Activated CD4-positive, alpha-beta T cell treated with anti-CD3 and anti-CD28 coated beads for 36 hours (primary cell): ENCODE data around the gene WDR64. TPM values are rescaled to one million over a fixed set of nuclear protein-coding genes. Genes with fewer than 3 reads are reported as not detected.
"Not testable (repeated sequence)": the region's sequence is repeated elsewhere in the genome, so short reads cannot be mapped to it uniquely, and the experiment has no call there.

Experiments
- ATAC-seq: fragments of 200-7000 bp; cut with Tn5 transposase; one replicate; pipeline ENCODE4 v1.10.0; 2021; ENCODE audit warnings: mild to moderate bottlenecking, moderate library complexity
- CTCF ChIA-PET: fragments of 350-600 bp; sonication (Branson Sonifier 250); formaldehyde crosslinking; loops from one replicate; lab custom pipeline; 2021; ENCODE audit warnings: antibody characterized with exemption; lab: Charles Lee
- POLR2A ChIA-PET: fragments of 350-600 bp; sonication (Branson Sonifier 250); formaldehyde crosslinking; loops from one replicate; lab custom pipeline; 2021; ENCODE audit warnings: antibody characterized with exemption, inconsistent platforms; lab: Charles Lee
- DNase-seq: peaks from one replicate; pipeline ENCODE4 v3.0.0-alpha.2; 2020
- H3K27ac Mint-ChIP-seq: one replicate; pipeline ENCODE4 v1.8.0; 2021; ENCODE audit warnings: mixed read lengths
- H3K27me3 Mint-ChIP-seq: one replicate; pipeline ENCODE4 v1.8.0; 2021; ENCODE audit warnings: mixed read lengths
- H3K36me3 Mint-ChIP-seq: one replicate; pipeline ENCODE4 v1.8.0; 2021; ENCODE audit warnings: low read depth, mixed read lengths
- H3K4me1 Mint-ChIP-seq: one replicate; pipeline ENCODE4 v1.8.0; 2021; ENCODE audit warnings: mixed read lengths
- H3K4me3 Mint-ChIP-seq: one replicate; pipeline ENCODE4 v1.8.0; 2021; ENCODE audit warnings: mild to moderate bottlenecking, moderate library complexity, mixed read lengths
- H3K9me3 Mint-ChIP-seq: one replicate; pipeline ENCODE4 v1.8.0; 2021; ENCODE audit warnings: low read depth, mixed read lengths
- intact Hi-C, 2 experiments: fragments of 100-400 bp; cut with DNase I in 1 of 2; cut with micrococcal nuclease in 1 of 2; formaldehyde crosslinking; loops; one replicate each; pipeline versions ENCODE4 v1.14.2 to v1.15.1; 2022 to 2024; cut with DNase I, micrococcal nuclease
- total RNA-seq, 2 experiments: library from RNA; stranded (reverse); gene quantifications; one replicate each; pipeline ENCODE4 v1.2.3, GENCODE V29; 2021

WDR64 gene
- total RNA-seq, 2 experiments from 2014 or later = not detected

DNA sequence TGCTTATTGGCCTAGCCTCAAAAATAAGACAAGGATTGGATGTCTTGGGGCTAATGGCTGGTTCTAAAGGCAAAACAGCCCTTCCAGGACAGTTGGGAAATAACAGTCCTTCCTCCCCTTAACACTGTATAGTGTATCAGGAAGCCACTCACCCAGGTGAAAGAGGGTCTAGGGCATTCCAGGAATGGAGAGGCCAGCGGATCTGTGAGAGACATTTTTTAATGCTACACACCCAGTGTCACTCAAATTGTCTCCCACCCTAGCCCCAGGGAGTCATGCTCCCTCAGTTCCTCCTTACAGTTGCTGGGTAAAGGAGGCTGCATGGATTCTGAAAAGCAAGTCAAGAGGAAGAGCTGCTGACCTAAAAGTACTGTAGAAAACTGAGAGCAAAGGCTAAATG lies 171.8 kb downstream of the WDR64 start:
- Mint-ChIP-seq H3K36me3 (no peaks in the 10 kb centered on the region), H3K27me3 (peaks cover 3% of the 10 kb centered on the region), H3K4me3 (no peak overlapping the region), H3K9me3 (no peaks in the 10 kb centered on the region), H3K4me1 (no peaks in the 10 kb centered on the region), H3K27ac (no peak overlapping the region)
- intact Hi-C loops = no loop called here
- ATAC-seq (no peak), DNase-seq (no peak)
- ChIA-PET CTCF (interaction anchor here (1.1 kb wide), 1 partner anchor 9 kb away, joined by 5 read pairs; no protein-coding TSS in a partner anchor), POLR2A (no interaction called here)

DNA sequence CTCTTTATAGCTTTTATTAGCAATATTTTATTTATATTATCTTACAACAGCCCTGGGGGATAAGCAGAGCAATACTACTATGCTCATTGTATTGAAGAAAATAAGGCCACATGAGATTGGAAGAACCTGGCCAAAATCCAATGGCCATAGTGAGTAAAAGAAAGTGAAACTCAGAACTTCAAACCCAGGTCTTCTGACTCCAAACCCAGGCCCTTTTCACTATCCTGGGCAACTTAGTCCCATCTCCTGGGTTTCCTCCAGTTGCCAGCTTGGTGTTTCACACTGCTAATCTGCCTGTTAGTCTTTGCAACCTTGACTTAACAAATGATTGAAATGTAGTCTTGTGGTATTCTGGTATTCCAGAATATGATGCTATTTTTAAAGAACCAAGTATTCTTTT lies 173.5 kb downstream of the WDR64 start:
- Mint-ChIP-seq H3K4me1 (no peaks in the 10 kb centered on the region), H3K9me3 (no peaks in the 10 kb centered on the region), H3K27ac (no peak overlapping the region), H3K36me3 (no peaks in the 10 kb centered on the region), H3K4me3 (no peak overlapping the region), H3K27me3 (peaks cover 2% of the 10 kb centered on the region)
- ATAC-seq = no peak
- ChIA-PET CTCF (interaction anchor here (1.0 to 1.5 kb wide), 3 partner anchors 19 to 214 kb away, joined by 3 to 4 read pairs (median 3); no protein-coding TSS in a partner anchor), POLR2A (no interaction called here)
- intact Hi-C loops = no loop called here
- DNase-seq = no peak

DNA sequence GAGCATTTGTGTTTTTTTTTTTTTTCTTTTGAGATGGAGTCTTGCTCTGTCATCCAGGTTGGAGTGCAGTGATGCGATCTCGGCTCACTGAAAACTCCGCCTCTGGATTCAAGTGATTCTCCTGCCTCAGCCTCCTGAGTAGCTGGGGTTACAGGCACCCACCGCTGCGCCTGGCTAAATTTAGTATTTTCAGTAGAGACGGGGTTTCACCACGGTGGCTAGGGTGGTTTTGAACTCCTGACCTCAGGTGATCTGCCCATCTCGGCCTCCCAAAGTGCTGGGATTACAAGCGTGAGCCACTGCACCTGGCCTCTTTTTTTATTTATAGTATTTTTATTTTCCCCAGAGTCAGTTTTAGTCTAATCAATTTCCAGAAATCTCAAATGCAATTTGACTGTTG lies 174.5 kb downstream of the WDR64 start:
- H3K4me1 Mint-ChIP-seq, H3K27me3 Mint-ChIP-seq, DNase-seq, H3K4me3 Mint-ChIP-seq, H3K36me3 Mint-ChIP-seq, H3K27ac Mint-ChIP-seq, H3K9me3 Mint-ChIP-seq, CTCF ChIA-PET, POLR2A ChIA-PET, intact Hi-C loops, ATAC-seq: not testable (repeated sequence)

DNA sequence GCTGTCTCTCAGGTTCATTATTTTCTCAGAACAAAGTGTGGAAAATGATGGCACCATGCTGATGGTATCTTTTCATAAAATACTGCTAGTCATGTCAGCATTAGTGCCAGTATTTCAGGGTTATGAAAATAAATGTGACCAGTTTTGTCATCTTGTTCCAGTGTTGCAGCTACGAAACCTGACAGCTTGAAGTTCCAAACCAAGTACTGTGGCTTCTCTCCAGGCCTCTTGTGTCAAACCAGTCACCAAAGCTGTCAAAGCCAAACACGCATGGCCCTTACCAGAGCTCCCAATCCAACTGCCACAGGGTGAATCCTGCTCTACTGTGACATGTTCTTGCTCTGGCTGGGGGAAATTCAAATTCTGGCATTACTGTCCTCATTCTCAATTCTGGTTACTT lies 175.2 kb downstream of the WDR64 start:
- intact Hi-C loops = no loop called here
- Mint-ChIP-seq H3K27me3 (peaks cover 4% of the 10 kb centered on the region), H3K4me3 (no peak overlapping the region), H3K9me3 (no peaks in the 10 kb centered on the region), H3K4me1 (no peaks in the 10 kb centered on the region), H3K36me3 (no peaks in the 10 kb centered on the region), H3K27ac (no peak overlapping the region)
- no peak for DNase-seq
- CTCF ChIA-PET = no interaction called here
- ATAC-seq = no peak
- POLR2A ChIA-PET = no interaction called here

DNA sequence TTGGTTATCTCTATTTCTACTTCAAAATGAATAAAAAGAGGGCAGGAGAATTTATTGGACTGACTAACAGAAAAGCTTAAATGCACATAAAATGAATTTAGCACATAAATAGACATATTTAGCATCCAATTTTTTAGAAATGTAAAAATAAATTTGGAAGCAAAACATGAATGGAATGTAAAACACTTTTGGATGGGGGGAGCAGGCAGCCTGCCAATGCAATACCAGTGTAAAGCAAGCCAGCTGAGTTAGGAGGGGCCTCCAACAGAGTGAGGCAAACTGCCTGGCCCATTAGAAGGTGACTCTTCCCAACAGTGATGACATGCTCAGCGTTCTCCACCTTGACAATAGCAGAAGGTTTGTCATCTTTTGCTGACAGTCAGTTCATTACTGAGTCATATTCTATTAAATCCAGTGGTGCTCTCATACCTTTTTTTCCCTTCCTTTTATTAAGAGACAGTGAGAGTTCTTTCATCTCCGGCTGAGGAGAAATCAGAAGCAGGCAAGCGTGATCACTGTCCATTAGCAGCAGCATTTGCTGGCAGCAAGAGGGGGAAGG lies 176.5 kb downstream of the WDR64 start:
- no peaks in the 10 kb centered on the region for H3K4me1 Mint-ChIP-seq
- CTCF ChIA-PET = no interaction called here

DNA sequence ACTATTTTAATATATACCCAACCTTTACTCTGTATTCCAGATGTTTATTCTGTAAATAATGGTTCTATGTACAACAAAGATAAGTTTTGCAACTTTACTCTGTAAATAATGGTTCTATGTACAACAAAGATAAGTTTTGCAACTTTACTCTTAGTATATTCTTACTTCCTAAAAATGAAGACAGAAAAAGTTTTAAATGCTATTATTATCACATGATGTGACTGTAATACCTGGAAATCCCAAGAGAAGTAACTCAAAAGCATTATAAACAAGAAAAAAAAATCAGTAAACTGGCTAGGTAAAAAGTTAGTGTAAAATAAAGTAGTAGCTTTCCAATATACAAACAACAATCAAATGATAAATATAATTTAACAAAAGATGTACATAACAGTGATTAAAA lies 177.4 kb downstream of the WDR64 start:
- Mint-ChIP-seq H3K36me3 (no peaks in the 10 kb centered on the region), H3K27me3 (peaks cover 7% of the 10 kb centered on the region), H3K4me3 (no peak overlapping the region), H3K4me1 (no peaks in the 10 kb centered on the region), H3K9me3 (no peaks in the 10 kb centered on the region), H3K27ac (no peak overlapping the region)
- ATAC-seq (no peak), DNase-seq (no peak)
- POLR2A ChIA-PET = no interaction called here
- intact Hi-C loops = no loop called here
- CTCF ChIA-PET = interaction anchor here (1.0 kb wide), 1 partner anchor 49 kb away, joined by 3 read pairs; no protein-coding TSS in a partner anchor

More for the DNA sequence above, 176.5 kb downstream of the WDR64 start:
- Mint-ChIP-seq H3K27me3 (peaks cover 7% of the 10 kb centered on the region), H3K9me3 (no peaks in the 10 kb centered on the region), H3K36me3 (no peaks in the 10 kb centered on the region), H3K4me3 (no peak overlapping the region), H3K27ac (no peak overlapping the region)
- intact Hi-C loops = no loop called here
- peak; percentile 33 for ATAC-seq
- POLR2A ChIA-PET = no interaction called here
- DNase-seq = no peak

DNA sequence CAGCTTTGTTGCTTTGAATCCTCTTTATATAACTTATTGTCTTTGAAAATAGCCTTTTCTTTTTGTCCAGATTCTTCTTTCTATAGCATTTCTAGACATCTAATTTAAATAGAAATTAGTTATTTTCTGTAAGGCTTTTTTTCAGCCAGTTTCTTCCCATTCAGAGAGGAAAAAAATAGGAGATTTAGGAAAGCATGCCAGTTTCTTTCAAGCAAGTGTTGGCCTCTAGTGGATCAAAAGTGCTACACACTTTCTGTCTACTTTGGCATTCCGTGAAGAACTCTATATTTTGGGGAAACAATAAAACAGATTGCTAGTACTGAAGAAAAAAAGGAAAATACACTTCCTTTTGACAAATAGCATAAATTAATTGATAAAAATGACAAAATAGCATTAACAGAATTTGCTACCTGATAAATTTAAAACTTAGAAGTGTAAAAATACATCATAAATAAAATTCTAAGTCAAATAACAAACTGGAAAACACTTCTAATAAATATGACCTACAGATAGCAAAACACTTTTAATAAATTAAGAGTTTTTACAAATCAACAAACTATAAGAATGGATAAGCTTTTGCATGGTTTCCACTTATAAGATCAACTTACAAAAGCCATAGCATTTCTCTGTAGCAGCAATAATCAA lies 182.8 kb downstream of the WDR64 start:
- no peaks in the 10 kb centered on the region for H3K9me3 Mint-ChIP-seq
- ATAC-seq = no peak
- no peaks in the 10 kb centered on the region for H3K36me3 Mint-ChIP-seq
- H3K4me1 Mint-ChIP-seq = peaks cover 2% of the 10 kb centered on the region
- ChIA-PET CTCF (interaction anchor here (0.6 to 0.7 kb wide), 2 partner anchors 222 to 224 kb away, joined by 4 read pairs; no protein-coding TSS in a partner anchor), POLR2A (no interaction called here)
- H3K4me3 Mint-ChIP-seq = no peak overlapping the region
- DNase-seq = no peak
- intact Hi-C loops = no loop called here
- H3K27me3 Mint-ChIP-seq = peaks cover 7% of the 10 kb centered on the region
- no peak overlapping the region for H3K27ac Mint-ChIP-seq

DNA sequence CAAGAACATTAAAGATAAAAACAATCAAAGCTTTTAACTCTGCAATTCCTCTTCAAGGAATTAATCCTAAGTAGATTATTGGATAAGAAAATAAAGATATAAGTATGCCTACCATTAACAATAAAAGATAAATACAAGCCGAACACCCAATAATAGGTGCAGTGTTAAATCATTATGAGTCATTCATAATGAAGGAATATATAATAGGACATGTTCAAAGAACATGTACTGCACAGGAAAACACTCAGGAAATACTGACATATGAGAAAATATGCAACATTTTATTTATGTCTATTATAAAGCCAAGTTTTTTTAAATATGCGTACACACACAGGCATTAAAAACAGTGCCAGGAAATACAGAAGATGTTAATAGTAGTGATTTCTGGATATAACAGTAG lies 184.9 kb downstream of the WDR64 start:
- H3K4me3 Mint-ChIP-seq = no peak overlapping the region
- ChIA-PET CTCF (interaction anchor here (0.6 kb wide), 1 partner anchor 53 kb away, joined by 3 read pairs; no protein-coding TSS in a partner anchor), POLR2A (no interaction called here)
- intact Hi-C loops = no loop called here
- H3K27me3 Mint-ChIP-seq = peaks cover 5% of the 10 kb centered on the region
- H3K4me1 Mint-ChIP-seq = peaks cover 2% of the 10 kb centered on the region
- no peaks in the 10 kb centered on the region for H3K36me3 Mint-ChIP-seq
- H3K27ac Mint-ChIP-seq = no peak overlapping the region
- DNase-seq = no peak
- no peak for ATAC-seq
- no peaks in the 10 kb centered on the region for H3K9me3 Mint-ChIP-seq

DNA sequence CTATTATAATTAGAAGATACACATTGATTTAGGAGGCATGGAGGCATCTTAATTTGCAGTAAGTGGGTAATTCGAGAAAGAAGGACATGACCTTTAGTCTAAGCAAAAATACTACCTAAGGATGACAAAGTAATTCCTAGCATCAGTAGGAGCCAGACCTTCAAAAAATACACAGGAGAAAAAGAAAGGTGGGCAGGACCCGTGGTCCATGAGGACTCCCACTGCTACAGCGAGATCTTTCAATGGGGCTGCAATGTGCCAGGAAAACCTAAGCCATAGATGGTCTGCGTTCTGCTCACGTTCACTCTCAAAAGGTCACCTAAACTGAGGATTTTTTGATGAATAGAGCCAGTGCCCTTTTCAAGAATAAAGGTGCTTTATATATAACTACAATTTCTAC lies 185.3 kb downstream of the WDR64 start:
- no peaks in the 10 kb centered on the region for H3K9me3 Mint-ChIP-seq
- no peak overlapping the region for H3K4me3 Mint-ChIP-seq
- H3K4me1 Mint-ChIP-seq = peaks cover 2% of the 10 kb centered on the region
- ATAC-seq = no peak
- H3K27ac Mint-ChIP-seq = no peak overlapping the region
- DNase-seq = no peak
- intact Hi-C loops = no loop called here
- no peaks in the 10 kb centered on the region for H3K36me3 Mint-ChIP-seq
- peaks cover 4% of the 10 kb centered on the region for H3K27me3 Mint-ChIP-seq
- CTCF ChIA-PET = interaction anchor here (1.7 kb wide), 1 partner anchor 226 kb away, joined by 9 read pairs; no protein-coding TSS in a partner anchor
- POLR2A ChIA-PET = no interaction called here

DNA sequence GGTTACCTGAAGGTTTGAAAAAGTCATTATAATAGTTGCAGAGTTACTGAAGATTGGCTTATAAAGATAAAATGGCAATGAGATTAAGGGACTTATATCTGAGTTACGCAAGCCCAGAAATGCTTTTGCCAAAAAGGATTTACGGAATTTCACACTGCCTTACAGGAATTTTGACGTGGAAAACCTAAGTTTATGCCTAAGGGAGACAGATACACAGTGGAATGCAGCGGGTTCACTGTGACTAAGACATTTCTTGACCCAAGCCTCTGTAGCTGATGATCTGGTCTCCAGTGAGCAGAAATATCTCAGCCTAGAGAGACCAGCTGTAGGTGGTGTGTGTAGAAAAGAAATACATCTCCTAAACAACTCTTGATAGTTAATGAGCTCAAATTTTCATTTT lies 185.8 kb downstream of the WDR64 start:
- ATAC-seq (no peak), DNase-seq (no peak)
- H3K27me3 Mint-ChIP-seq = peaks cover 6% of the 10 kb centered on the region
- H3K9me3 Mint-ChIP-seq = no peaks in the 10 kb centered on the region
- intact Hi-C loops = no loop called here
- H3K27ac Mint-ChIP-seq = no peak overlapping the region
- H3K4me1 Mint-ChIP-seq = peaks cover 2% of the 10 kb centered on the region
- ChIA-PET CTCF (interaction anchor here (0.6 to 1.7 kb wide), 2 partner anchors 56 to 227 kb away, joined by 3 to 9 read pairs; no protein-coding TSS in a partner anchor), POLR2A (no interaction called here)
- no peak overlapping the region for H3K4me3 Mint-ChIP-seq
- no peaks in the 10 kb centered on the region for H3K36me3 Mint-ChIP-seq

DNA sequence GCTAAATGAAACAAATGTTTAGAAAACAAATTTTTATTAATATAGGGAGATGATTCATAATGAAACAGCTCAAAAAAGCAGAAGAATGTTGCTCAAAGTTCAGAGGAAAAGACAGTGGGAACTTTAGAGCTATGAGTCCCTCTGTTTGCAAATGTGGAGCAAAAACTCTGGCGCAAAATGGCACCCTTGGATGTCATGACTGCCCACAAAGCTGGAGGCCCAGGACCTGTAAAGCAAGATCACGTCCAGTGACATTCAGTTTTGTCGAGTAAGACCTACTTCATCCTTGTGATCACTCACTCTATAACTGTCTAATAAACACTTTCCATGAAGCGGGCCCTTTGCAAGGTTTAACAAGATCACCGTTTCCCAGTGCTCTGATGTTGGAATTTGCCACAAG lies 186.8 kb downstream of the WDR64 start:
- no peaks in the 10 kb centered on the region for H3K36me3 Mint-ChIP-seq
- H3K27me3 Mint-ChIP-seq = peaks cover 6% of the 10 kb centered on the region
- no peaks in the 10 kb centered on the region for H3K9me3 Mint-ChIP-seq
- intact Hi-C loops = no loop called here
- DNase-seq (no peak), ATAC-seq (no peak)
- no peak overlapping the region for H3K27ac Mint-ChIP-seq
- H3K4me3 Mint-ChIP-seq = no peak overlapping the region
- ChIA-PET POLR2A (no interaction called here), CTCF (interaction anchor here (0.7 to 1.7 kb wide), 5 partner anchors 9 to 326 kb away, joined by 3 to 9 read pairs (median 5); no protein-coding TSS in a partner anchor)
- peaks cover 2% of the 10 kb centered on the region for H3K4me1 Mint-ChIP-seq
